Activated T-cell treated with anti-CD3 and anti-CD28 coated beads for 24 hours (primary cell): Measurements from ENCODE around the gene SPTSSB.

Source experiments
- DNase-seq: peaks from one replicate; pipeline ENCODE4 v3.0.0-alpha.2; 2020; ENCODE audit warnings: low read depth

Gene SPTSSB

GRCh38 chr3:161371441-161372320 lies at the start of gene SPTSSB:
TSS of gene SPTSSB (minus strand) at chr3:161371517. CDS start at chr3:161346323, 25,194 bp downstream.
- peak; percentile 20 for DNase-seq

- DNase-seq, result no peak
Measured at GRCh38 chr3:161420746-161421145, 49.4 kb upstream of the SPTSSB start.

- no peak for DNase-seq
Measured at GRCh38 chr3:161419555-161420333, 48.4 kb upstream of the SPTSSB start.

- DNase-seq, result no peak
Measured at GRCh38 chr3:161415506-161416231, 44.4 kb upstream of the SPTSSB start.

GRCh38 chr3:161414907-161415306 lies 43.6 kb upstream of the SPTSSB start:
- DNase-seq, result no peak

GRCh38 chr3:161413855-161414210 lies 42.5 kb upstream of the SPTSSB start:
- DNase-seq, result no peak

- DNase-seq, result no peak
Measured at GRCh38 chr3:161413127-161413854, 42.0 kb upstream of the SPTSSB start.

- no peak for DNase-seq
Measured at GRCh38 chr3:161412123-161412522, 40.8 kb upstream of the SPTSSB start.

- DNase-seq, result no peak
Measured at GRCh38 chr3:161409858-161410257, 38.5 kb upstream of the SPTSSB start.

GRCh38 chr3:161409069-161409468 lies 37.8 kb upstream of the SPTSSB start:
- no peak for DNase-seq

GRCh38 chr3:161406594-161407555 lies 35.6 kb upstream of the SPTSSB start:
- DNase-seq, result no peak

GRCh38 chr3:161405836-161406235 lies 34.5 kb upstream of the SPTSSB start:
- DNase-seq, result no peak

GRCh38 chr3:161405087-161405486 lies 33.8 kb upstream of the SPTSSB start:
- no peak for DNase-seq

- DNase-seq, result no peak
Measured at GRCh38 chr3:161403251-161403650, 31.9 kb upstream of the SPTSSB start.

- DNase-seq, result no peak
Measured at GRCh38 chr3:161401389-161401788, 30.1 kb upstream of the SPTSSB start.

GRCh38 chr3:161400650-161401049 lies 29.3 kb upstream of the SPTSSB start:
- DNase-seq, result no peak

- no peak for DNase-seq
Measured at GRCh38 chr3:161395115-161396012, 24.0 kb upstream of the SPTSSB start.

- no peak for DNase-seq
Measured at GRCh38 chr3:161393803-161394202, 22.5 kb upstream of the SPTSSB start.

GRCh38 chr3:161393310-161393709 lies 22.0 kb upstream of the SPTSSB start:
- no peak for DNase-seq

GRCh38 chr3:161392853-161393252 lies 21.5 kb upstream of the SPTSSB start:
- no peak for DNase-seq
